Measurements from ENCODE around the gene PTPRM. TPM values are rescaled to one million over a fixed set of nuclear protein-coding genes. Genes with fewer than 3 reads are reported as not detected.

PTPRM gene
- total RNA-seq, 1 experiment from 2014 or later, result 11.1 TPM

DNA sequence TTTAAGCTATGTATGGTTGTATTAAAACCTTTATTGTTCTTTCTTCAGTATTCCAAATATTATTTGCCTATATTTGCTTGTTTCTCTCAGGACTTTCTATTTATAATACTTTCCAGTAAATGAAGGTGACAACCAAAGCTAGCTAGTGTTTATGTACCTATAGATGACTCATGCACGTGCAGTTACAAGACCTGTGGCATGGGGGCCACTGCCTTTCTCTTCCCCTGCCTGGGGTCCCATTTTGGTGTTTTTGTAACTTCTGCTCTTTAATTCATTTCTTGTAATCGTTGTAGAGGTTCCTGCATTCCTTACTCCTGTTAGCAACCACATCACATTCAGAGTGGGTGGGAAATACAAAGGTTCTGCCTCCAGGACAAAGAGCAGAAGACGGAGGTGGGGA is 364.6 kb downstream of the PTPRM start:
- ChIA-PET CTCF (no interaction called here), POLR2A (no interaction called here)
- DNase-seq (ENCODE audit: low spot score) (no peak), ATAC-seq (no peak)
- TF ChIP-seq SP1 (CRISPR knock-in tag; conservative IDR thresholded peaks at IDR 0.05) (no peak), NFYB (CRISPR knock-in tag; conservative IDR thresholded peaks at IDR 0.05; ENCODE audit: low read depth) (no peak), SMAD3 (CRISPR knock-in tag; IDR thresholded peaks at IDR 0.05; ENCODE audit: borderline replicate concordance) (no peak), NR2C2 (CRISPR knock-in tag; IDR thresholded peaks at IDR 0.05) (no peak), NR3C1 (CRISPR knock-in tag; conservative IDR thresholded peaks at IDR 0.05; ENCODE audit: low read depth) (no peak), FOXP1 (CRISPR knock-in tag; IDR thresholded peaks at IDR 0.05; ENCODE audit: borderline replicate concordance) (no peak), JUN (CRISPR knock-in tag; IDR thresholded peaks at IDR 0.05) (no peak), RORB (CRISPR knock-in tag; IDR thresholded peaks at IDR 0.05) (no peak), ATF1 (CRISPR knock-in tag; IDR thresholded peaks at IDR 0.05) (no peak), GTF2I (CRISPR knock-in tag; conservative IDR thresholded peaks at IDR 0.05) (no peak)
- TF ChIP-seq, protein P1, sequence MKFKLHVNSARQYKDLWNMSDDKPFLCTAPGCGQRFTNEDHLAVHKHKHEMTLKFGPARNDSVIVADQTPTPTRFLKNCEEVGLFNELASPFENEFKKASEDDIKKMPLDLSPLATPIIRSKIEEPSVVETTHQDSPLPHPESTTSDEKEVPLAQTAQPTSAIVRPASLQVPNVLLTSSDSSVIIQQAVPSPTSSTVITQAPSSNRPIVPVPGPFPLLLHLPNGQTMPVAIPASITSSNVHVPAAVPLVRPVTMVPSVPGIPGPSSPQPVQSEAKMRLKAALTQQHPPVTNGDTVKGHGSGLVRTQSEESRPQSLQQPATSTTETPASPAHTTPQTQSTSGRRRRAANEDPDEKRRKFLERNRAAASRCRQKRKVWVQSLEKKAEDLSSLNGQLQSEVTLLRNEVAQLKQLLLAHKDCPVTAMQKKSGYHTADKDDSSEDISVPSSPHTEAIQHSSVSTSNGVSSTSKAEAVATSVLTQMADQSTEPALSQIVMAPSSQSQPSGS (CRISPR knock-in tag; IDR thresholded peaks at IDR 0.05; ENCODE audit: borderline replicate concordance, low read depth), result no peak
- TF ChIP-seq, protein P2, sequence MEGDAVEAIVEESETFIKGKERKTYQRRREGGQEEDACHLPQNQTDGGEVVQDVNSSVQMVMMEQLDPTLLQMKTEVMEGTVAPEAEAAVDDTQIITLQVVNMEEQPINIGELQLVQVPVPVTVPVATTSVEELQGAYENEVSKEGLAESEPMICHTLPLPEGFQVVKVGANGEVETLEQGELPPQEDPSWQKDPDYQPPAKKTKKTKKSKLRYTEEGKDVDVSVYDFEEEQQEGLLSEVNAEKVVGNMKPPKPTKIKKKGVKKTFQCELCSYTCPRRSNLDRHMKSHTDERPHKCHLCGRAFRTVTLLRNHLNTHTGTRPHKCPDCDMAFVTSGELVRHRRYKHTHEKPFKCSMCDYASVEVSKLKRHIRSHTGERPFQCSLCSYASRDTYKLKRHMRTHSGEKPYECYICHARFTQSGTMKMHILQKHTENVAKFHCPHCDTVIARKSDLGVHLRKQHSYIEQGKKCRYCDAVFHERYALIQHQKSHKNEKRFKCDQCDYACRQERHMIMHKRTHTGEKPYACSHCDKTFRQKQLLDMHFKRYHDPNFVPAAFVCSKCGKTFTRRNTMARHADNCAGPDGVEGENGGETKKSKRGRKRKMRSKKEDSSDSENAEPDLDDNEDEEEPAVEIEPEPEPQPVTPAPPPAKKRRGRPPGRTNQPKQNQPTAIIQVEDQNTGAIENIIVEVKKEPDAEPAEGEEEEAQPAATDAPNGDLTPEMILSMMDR (IDR thresholded peaks at IDR 0.05), result no peak
- TF ChIP-seq, protein P3, sequence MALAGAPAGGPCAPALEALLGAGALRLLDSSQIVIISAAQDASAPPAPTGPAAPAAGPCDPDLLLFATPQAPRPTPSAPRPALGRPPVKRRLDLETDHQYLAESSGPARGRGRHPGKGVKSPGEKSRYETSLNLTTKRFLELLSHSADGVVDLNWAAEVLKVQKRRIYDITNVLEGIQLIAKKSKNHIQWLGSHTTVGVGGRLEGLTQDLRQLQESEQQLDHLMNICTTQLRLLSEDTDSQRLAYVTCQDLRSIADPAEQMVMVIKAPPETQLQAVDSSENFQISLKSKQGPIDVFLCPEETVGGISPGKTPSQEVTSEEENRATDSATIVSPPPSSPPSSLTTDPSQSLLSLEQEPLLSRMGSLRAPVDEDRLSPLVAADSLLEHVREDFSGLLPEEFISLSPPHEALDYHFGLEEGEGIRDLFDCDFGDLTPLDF (CRISPR knock-in tag; IDR thresholded peaks at IDR 0.05), result no peak
- TF ChIP-seq, protein P4, sequence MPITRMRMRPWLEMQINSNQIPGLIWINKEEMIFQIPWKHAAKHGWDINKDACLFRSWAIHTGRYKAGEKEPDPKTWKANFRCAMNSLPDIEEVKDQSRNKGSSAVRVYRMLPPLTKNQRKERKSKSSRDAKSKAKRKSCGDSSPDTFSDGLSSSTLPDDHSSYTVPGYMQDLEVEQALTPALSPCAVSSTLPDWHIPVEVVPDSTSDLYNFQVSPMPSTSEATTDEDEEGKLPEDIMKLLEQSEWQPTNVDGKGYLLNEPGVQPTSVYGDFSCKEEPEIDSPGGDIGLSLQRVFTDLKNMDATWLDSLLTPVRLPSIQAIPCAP (CRISPR knock-in tag; IDR thresholded peaks at IDR 0.05), result no peak
- TF ChIP-seq, protein P5, sequence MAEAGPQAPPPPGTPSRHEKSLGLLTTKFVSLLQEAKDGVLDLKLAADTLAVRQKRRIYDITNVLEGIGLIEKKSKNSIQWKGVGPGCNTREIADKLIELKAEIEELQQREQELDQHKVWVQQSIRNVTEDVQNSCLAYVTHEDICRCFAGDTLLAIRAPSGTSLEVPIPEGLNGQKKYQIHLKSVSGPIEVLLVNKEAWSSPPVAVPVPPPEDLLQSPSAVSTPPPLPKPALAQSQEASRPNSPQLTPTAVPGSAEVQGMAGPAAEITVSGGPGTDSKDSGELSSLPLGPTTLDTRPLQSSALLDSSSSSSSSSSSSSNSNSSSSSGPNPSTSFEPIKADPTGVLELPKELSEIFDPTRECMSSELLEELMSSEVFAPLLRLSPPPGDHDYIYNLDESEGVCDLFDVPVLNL (CRISPR knock-in tag; IDR thresholded peaks at IDR 0.05; ENCODE audit: borderline replicate concordance, low read depth), result no peak
- Mint-ChIP-seq H3K27ac (peak overlapping the region; percentile 39; the same call in 1 of the 2 replicates), H3K27me3 (ENCODE audit: low read depth) (no peaks in the 10 kb centered on the region), H3K36me3 (no peaks in the 10 kb centered on the region), H3K4me1 (no peaks in the 10 kb centered on the region), H3K9me3 (no peaks in the 10 kb centered on the region), H3K4me3 (no peak overlapping the region)

DNA sequence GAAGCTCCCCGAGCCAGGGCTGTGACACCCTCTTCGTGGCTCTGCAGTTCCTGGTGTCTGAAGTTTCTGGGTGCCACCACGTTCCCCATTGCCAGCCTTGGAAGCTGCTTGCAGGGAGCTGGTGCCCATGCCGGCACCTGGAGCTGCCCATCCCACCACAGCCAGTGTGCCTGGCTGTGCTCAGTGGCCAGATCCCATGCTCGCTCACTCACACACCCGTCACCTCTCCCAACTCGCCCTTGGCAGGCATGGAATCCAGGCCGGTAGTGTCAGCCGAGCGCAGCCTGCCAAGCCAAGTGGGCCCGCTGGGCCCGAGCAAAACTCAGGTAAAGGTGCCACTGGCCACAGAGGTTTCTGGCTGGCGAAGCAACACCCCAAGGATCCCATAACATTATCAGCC is 370.2 kb downstream of the PTPRM start:
- POLR2A ChIA-PET, result no interaction called here
- DNase-seq (ENCODE audit: low spot score), result no peak

DNA sequence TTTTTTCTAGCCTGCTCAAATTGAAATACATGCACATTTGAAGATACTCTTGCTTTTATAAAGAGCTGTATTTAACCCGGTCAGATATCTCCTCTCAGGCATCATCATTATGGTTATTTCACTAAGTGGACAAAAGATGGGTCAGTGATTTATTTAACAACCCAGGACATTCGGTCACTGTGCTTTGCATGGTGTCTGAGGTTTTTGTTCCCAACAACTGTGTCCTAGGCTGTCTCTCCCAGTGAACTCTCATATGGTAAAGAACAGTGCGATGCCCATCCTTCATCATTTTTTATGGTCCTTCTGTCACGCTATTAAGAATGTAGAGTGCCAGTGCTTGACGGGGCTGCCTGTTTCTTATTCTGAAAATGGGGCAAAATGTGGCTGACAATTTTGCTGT is 372.4 kb downstream of the PTPRM start:
- DNase-seq (ENCODE audit: low spot score) (no peak), ATAC-seq (no peak)
- TF ChIP-seq OVOL2 (CRISPR knock-in tag; IDR thresholded peaks at IDR 0.05; ENCODE audit: borderline replicate concordance) (no peak), KAT7 (CRISPR knock-in tag; IDR thresholded peaks at IDR 0.05; ENCODE audit: borderline replicate concordance) (no peak), ZNF232 (CRISPR knock-in tag; IDR thresholded peaks at IDR 0.05) (no peak), NFATC4 (CRISPR knock-in tag; IDR thresholded peaks at IDR 0.05) (no peak), SP1 (CRISPR knock-in tag; conservative IDR thresholded peaks at IDR 0.05) (no peak)
- TF ChIP-seq, protein P1 (CRISPR knock-in tag; IDR thresholded peaks at IDR 0.05; ENCODE audit: borderline replicate concordance, low read depth), result no peak
- TF ChIP-seq, protein P6, sequence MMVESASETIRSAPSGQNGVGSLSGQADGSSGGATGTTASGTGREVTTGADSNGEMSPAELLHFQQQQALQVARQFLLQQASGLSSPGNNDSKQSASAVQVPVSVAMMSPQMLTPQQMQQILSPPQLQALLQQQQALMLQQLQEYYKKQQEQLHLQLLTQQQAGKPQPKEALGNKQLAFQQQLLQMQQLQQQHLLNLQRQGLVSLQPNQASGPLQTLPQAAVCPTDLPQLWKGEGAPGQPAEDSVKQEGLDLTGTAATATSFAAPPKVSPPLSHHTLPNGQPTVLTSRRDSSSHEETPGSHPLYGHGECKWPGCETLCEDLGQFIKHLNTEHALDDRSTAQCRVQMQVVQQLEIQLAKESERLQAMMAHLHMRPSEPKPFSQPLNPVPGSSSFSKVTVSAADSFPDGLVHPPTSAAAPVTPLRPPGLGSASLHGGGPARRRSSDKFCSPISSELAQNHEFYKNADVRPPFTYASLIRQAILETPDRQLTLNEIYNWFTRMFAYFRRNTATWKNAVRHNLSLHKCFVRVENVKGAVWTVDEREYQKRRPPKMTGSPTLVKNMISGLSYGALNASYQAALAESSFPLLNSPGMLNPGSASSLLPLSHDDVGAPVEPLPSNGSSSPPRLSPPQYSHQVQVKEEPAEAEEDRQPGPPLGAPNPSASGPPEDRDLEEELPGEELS (CRISPR knock-in tag; IDR thresholded peaks at IDR 0.05), result no peak
- Mint-ChIP-seq H3K27me3 (ENCODE audit: low read depth) (no peaks in the 10 kb centered on the region), H3K36me3 (no peaks in the 10 kb centered on the region), H3K4me3 (no peak overlapping the region), H3K27ac (no peak overlapping the region), H3K4me1 (0 out of 2 replicates have a peak, but pooled peaks cover 3% of the 10 kb centered on the region), H3K9me3 (no peaks in the 10 kb centered on the region)
- ChIA-PET POLR2A (no interaction called here), CTCF (no interaction called here)

More for the DNA sequence above, 370.2 kb downstream of the PTPRM start:
- no peaks in the 10 kb centered on the region for H3K9me3 Mint-ChIP-seq
- no peaks in the 10 kb centered on the region for H3K36me3 Mint-ChIP-seq
- no peak for ATAC-seq
- TF ChIP-seq EMX1 (CRISPR knock-in tag; IDR thresholded peaks at IDR 0.05) (no peak), NR1H2 (CRISPR knock-in tag; IDR thresholded peaks at IDR 0.05) (no peak)
- H3K4me1 Mint-ChIP-seq, result 0 out of 2 replicates have a peak, but pooled peaks cover 3% of the 10 kb centered on the region
- no peak overlapping the region for H3K27ac Mint-ChIP-seq
- CTCF ChIA-PET, result no interaction called here
- no peak overlapping the region for H3K4me3 Mint-ChIP-seq
- no peaks in the 10 kb centered on the region for H3K27me3 Mint-ChIP-seq (ENCODE audit: low read depth)
